IPS-NIHi11 (cell line): Measurements from ENCODE around the gene MACROD1.
A peak's percentile ranks its signal among the peaks of the same experiment; 100 is the strongest.

Source experiments
- DNase-seq: peaks from one replicate; pipeline ENCODE4 v3.0.0; 2012; ENCODE audit warnings: mixed read lengths, low spot score

Gene MACROD1, protein sequence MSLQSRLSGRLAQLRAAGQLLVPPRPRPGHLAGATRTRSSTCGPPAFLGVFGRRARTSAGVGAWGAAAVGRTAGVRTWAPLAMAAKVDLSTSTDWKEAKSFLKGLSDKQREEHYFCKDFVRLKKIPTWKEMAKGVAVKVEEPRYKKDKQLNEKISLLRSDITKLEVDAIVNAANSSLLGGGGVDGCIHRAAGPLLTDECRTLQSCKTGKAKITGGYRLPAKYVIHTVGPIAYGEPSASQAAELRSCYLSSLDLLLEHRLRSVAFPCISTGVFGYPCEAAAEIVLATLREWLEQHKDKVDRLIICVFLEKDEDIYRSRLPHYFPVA

DNA sequence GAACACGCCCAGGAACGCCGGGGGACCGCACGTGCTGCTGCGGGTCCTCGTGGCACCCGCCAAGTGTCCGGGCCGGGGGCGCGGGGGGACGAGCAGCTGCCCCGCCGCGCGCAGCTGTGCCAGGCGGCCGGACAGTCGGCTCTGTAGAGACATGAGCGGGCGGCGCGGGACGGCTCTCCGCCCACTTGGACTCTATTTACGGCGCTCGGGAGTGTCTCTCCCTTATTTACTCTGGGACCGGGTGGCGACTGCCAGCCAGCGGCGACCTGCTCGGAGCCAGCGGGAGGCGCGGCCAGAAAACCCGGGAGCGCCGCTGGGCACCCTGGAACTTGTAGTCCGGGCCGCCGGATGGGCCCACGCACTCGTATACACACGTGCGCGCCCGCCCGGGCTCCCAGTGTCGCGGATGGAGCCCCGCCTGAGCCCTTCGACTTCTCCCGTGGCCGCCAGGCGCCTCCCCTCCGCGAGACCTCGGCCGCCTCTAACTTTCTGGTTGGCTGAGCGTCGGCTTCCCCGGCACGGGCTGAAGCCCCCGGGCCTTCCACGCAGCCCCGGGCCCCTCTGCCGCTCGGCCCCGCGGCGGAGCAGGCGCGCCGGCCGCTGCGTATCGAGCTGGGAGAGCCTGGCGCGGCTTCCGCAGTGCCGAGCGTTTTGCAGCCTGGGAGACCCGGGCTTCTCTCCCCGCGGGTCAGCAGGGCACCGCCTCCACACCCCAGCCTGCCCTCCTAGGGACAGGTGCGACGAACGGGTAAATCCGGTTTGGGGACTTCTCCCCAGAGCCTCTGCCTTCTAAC lies at the start of gene MACROD1:
Gene MACROD1, minus strand, starts transcription at position 272 of the 794 bp plus-strand sequence. Its CDS starts 119 bp downstream, at position 153.
- peak; percentile 84 for DNase-seq

DNA sequence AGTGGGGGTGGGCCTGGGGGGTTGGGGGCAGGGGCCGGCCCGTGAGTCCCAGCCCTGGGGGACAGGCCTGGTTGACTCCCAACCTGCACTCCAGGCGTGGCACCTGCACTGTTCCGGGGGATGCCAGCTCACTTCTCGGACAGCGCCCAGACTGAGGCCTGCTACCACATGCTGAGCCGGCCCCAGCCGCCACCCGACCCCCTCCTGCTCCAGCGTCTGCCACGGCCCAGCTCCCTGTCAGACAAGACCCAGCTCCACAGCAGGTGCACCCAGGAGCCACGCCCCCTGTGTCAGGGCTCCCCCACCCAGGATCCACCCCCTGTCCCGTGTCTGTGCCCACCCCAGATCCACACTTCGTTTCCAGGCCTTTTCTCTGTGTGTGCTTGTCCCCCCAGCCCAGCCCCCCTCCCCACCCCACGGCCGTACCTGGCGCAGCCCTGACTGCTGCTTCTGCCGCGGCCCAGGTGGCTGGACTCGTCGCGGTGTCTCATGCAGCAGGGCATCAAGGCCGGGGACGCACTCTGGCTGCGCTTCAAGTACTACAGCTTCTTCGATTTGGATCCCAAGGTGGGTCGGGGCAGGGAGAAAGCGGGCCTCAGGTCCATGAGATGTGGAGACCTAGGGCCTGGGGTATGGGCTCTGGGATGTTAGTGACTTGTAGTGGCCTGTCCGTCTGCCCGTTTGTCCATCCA lies 45.4 kb upstream of the MACROD1 start:
- peak; percentile 14 for DNase-seq

DNA sequence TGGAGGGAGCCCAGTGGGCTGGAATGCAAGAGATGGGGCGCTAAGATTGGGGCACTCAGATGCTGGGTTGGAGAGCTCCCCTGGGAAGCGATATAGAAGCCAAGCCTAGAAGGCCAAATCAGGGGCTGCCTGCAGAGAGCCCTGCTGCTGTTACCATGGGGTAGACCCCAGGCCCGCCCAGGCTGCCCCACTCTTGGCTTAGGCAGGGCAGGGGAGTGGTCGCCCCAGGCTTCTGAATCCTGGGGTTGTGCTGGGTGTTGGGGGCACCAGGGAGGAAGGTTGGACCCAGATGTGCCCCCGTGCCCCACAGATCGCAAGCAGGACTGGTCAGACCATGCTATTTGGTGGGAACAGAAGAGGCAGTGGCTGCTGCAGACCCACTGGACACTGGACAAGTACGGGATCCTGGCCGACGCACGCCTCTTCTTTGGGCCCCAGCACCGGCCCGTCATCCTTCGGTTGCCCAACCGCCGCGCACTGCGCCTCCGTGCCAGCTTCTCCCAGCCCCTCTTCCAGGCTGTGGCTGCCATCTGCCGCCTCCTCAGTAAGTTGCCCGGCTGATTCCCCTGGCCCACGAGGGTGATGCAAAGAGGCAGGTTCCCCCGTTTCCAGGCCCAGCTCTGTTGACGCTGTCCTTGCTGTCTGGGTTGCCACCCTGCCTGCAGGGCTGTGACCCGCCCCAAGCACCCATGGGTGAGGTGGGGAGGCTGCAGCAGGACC lies 44.5 kb upstream of the MACROD1 start:
- no peak for DNase-seq

DNA sequence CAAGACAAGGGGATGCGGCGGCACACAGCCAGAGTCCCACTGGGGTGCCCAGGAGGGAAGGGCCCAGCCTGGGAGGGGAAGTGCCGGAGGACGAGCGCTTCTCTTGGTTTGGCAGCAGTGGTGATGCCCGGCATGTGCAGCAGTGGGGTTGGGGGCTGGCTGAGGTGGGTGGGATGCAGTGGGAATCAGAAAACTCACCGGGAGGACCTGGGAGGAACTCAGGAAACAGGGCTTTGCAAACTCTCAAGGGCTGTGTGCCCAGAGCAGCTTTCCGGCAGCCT lies 43.6 kb upstream of the MACROD1 start:
- peak; percentile 17 for DNase-seq

DNA sequence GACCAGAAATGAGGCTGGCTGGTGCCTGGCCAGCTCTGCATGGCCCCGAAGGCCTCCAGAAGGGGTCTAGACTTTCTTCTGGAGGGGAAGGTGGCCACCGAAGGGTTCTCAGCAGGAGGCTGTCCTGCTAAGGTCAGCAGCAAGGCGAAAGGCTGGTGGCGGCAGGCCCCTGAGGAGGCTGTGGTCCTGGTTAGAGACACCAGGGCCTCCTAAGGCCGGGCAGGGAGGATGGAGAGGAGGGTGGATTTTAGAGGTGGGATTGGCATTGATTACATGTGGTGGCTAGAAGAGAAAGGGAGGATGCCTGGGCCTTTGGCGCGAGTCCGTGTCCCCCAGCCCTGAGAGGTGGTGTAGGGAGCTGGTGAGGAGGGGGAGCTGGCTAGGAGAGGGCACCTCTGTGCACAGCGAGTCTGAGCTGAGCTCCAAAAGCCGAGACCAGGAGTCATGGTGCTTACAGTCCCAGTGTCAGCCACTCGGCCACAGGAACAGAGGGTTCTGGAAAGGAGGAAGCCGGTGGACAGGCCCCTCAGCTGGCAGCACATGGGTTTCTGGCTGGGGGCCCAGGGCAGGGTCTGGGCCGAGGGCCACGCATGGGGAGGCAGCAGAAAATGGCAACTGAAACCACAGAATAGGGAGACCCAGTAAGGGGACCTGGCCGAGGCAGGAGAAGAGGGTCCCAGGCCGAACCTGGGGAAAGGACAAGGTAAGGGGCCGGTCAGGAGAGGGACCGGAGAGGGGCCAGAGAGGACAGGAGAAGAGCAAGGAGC lies 43.1 kb upstream of the MACROD1 start:
- no peak for DNase-seq

DNA sequence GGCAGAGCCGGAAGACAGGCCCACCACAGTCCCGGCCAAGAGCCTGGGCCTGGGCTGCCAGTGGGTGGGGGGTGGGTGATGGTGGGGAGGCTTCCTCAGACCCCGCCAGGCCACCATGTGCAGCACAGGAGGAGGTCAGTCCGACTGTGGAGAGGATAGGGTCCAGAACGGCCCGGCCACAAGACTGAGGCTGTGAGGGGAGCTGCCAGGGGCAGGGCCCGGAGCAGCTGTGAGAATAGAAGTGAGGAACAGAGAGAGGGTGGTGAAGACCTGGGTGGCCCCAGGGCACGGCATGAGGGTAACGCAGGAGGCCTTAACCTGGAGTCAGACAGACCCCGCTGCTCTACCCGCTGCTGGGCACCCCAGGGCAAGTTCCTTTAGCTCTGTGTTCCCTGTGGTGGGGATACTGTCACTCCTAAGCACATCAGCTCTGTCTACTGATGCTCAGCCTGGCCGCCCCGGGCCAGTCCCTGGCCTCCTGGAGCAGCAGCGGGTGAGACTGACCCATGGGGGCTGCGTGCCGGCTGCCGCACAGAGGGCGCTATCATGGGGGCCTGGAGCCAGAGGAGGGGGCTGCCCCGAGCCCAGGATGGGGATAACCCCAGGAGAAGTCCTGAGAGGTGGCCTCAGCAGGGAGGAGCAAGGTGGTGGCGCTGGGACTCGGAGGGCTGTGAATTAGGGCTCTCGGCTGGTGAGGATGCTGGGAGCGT lies 42.3 kb upstream of the MACROD1 start:
- DNase-seq: no peak

DNA sequence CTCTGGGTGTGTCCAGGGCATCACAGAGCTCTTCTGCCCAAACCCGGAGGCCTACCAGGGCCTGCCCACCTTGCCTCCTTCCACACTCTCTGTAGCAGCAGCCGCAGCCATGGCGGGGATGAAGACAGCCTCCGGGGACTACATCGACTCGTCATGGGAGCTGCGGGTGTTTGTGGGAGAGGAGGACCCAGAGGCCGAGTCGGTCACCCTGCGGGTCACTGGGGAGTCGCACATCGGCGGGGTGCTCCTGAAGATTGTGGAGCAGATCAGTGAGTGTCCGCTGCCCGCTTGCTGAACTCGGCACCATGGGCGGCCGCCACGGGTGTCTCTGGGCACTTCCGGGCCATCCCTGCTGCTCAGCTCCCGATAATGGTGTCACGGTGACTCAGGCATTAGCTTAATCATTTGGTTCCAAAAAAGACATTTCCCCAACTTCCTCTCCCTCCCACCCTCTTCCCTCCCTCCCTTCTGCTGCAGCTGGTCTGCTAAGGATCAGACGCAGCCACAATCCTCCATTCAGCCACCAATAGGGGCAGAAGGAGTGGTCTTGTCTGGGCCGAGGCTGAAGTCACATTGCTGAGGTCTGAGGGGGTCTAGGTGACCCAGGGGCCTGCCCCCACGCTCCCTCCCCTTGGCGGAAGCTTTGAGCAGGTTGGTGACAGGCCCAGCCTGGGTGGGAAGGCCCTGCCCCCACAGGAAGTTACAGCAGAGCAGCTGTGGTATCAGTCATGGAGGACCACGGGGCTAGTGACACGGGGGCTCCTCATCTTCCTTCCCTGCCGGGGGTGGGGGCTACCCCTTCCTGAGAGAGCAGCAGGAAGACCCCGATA lies 41.6 kb upstream of the MACROD1 start:
- peak; percentile 35 for DNase-seq

DNA sequence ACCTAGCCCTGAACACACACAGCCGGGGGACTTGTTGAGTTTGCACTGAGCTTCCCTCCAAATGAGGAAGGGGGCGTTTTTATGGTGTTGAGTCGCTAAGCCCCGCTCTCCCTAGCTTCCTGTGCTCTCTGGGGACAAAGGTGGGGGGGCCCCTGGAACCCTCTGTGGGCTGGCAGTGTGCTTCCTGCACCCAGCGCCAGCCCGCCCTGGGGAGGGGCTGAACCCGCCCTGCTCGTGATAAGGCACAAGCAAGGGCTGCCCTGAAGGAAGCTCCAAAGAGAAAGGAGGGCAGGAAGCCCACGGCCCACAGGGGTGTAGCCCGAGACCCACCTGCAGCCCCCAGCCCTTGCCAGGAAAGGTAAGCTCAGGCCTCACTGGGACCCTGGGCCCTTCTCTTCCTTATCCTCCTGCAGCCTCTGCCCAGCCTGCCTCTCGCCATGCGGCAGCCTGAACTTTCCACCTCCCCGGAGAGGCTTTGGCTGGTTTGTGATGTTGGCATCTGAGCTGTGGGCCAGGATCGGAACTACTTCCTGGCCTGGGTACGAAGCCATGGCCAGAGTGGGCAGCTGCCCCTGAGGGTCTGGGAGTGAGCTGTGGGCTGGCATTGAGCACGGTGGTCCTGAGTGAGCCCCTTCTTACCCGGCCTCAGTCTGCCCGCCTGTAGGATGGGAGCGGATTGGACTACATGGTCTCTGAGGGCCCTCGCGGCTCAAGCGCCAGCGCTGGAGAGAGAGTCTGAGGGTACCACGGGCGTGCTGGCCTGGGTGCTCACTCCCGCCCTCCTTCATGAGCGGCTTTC lies 40.7 kb upstream of the MACROD1 start, which contains the start of gene FERMT3:
Gene FERMT3, plus strand, starts transcription at position 265 of the 799 bp plus-strand sequence. CDS start 644 bp downstream, outside the sequence.
- DNase-seq: peak; percentile 14

DNA sequence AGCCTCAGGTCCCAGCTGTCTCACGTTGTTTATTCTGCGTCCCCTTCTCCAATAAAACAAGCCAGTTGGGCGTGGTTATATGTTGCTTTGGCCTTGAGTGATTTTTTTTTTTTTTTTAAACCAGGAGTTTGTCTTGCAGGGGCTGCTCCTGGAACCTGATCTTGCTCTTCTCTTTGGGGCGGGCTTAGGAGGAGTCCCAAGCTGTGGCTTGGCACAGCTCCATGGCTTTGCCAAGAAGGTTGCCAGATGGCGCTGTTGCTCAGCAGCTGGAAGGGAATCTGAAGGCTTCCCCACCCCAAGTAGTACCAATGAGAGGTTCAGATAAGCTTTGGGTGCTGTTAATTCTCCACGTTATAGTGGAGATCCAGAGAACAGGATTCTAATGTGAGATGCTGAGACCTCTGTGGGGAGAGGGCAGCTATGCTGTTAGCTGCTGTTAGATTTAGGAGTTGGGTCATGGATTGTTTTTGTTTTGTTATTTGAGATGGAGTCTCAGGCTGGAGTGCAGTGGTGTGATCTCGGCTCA lies 38.6 kb upstream of the MACROD1 start:
- peak; percentile 92 for DNase-seq

DNA sequence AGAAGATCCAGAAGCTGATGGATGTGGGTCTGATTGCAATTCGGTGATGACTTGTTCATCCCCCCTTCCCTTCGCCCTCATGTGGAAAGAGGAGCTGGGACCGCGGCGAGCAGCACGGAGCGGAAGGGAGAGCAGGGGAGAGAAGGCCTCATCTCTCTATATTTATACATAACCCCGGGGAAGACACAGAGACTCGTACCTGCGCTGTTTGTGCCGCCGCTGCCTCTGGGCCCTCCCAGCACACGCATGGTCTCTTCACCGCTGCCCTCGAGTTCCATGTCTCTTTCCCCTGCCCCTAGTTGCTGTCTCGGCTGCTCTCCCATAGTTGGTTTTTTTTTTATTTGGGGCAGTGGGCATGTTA lies 38.1 kb upstream of the MACROD1 start:
- DNase-seq: peak; percentile 12

DNA sequence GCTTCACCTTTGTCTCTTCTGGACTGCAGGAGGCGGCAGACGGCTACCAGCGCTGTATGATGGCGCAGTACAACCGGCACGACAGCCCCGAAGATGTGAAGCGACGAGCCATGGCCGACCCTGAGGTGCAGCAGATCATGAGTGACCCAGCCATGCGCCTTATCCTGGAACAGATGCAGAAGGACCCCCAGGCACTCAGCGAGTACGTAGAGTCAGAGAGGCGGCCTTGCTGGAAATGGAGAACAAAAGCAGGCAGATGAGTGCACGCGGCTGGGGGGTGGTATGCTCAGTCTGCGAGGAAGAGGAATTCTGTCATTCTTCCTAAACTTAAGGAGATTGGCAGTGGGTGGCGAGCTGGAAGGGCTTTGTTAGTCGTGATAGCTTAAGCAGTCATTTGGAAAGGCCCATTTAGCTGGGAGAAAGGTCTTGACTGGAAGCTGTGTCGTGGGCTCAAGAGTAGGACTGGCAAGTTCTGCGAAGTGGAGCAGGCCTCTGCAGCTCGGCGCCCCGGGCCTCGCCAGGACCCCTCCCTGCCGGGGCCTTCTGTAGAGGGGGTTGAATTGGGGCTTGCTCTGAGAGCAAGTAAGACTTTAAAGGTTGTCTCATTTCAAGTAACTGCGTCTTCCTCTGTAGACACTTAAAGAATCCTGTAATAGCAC lies 37.6 kb upstream of the MACROD1 start:
- DNase-seq: peak; percentile 26

DNA sequence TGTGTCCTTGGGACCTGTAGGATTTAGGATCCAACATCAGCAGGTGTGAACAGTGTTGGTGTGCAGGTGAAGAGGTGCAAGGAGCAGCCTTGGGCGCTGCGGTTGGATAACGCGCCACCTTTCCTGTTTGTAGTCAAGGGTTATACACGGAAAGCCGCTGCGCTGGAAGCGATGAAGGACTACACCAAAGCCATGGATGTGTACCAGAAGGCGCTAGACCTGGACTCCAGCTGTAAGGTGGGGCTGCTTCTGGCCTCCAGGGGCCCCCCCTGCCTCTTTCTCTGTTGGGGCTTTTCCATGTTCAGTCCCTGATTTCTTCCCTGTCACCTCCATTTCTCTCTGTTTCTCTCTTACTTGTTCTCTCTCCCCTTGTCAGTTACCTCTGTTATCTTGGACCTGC lies 37.1 kb upstream of the MACROD1 start:
- no peak for DNase-seq

DNA sequence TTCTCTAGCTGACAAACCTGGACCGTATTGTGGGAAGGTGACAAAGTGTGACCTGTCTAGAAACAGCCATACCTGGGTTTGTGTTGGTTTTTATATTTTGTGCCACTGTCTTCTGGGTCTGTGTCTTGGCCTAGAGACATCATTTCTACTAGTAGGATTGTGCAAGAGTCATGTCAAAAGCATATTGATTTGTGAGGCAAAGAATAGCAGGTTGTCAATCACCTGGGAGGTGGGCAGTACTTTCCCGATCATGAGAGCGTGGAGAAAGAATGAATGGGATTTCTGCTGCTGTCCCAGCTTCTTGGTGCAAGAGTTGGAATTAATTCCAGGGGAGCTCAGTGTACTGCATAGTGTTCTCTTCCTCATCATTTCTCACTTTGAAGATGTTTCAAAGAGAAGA lies 35.6 kb upstream of the MACROD1 start:
- no peak for DNase-seq

DNA sequence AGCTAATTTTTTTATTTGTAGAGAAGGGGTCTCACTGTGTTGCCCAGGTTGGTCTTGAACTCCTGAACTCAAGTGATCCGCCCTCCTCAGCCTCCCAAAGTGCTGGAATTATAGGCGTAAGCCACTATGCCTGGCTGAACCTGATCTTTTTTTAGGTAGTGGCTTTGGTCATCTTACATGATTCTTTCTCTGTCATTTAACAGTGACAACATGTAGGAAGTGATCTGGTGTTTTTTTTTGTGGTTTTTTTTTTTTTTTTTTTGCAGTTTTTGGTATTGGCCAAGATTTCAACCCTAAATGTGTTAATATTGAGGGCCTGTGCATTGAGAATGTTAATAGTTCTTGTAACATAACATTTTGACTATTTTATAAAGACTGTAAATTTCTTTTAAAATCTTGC lies 32.6 kb upstream of the MACROD1 start:
- no peak for DNase-seq

DNA sequence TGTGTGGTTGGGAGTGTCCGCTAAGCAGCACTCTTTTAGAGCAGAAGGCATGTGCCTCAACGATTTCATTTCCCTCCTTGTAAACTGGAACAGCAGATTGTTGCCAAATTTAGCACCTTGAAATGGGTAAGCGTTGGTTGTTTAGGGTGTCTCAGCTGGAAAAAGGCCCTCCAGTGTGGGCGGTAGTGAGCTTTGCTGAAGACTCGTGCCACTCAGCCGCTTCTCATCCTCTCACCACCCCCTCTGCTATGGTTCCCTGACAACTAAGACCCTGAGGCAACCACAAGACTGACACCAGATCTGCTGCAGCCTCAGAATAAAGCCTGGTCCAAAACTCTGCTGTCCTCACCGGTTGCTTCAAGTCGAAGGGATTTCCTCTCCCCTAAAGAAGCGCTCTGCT lies 30.7 kb upstream of the MACROD1 start:
- DNase-seq: no peak

DNA sequence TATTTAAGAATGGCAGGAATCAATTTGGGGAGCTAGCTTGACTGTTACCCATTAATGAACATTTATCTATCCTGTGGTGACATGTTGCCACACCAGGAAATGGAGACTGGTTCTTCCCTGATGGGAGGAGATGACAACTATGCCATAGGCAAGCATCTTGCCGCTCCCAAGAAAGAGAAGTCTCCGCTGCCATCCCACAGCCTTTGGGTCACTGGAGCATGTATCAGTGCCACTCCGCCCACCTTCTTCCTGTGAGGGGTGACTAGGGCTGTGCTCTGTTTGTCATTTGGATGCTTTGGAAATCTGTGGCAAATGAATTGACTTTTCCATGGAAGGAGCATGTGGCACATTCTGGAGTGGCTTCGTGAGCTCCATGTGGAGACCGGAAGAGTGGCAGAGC lies 26.5 kb upstream of the MACROD1 start:
- no peak for DNase-seq

DNA sequence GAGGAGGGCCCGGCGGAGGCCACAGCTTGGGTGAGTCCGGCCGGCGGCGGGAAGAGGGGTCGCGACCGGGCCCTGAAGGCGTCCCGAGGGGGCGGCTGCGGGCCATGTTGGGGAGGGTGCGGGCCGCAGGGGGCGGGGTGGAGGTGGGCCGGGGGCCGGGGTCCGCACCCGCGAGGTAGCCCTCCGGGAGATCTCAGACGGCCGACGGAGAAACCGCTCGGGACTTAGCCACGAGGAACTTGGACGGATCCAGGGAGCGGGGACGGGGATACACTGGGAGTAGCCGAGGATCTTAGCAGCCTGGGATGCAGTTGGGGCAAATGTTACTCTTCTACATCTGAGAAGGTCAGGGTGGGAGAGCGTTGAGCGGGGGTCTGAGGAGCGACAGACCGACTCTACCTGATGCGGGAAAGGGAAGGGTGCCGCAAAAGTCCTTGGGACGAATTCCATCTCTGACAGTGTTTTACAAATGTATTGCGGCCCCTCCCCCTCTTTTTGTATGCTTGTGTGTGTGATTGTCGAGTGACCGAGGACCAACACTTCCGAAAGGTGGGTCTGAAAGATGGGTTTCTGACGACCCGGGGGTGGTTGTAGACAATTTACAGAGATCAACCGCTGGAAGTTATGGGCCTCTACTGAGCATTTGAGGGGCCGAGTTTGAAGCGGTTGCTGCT lies 20.7 kb upstream of the MACROD1 start:
- no peak for DNase-seq
